NCI-H1417 (cell line): ENCODE data around the gene STK32C.
"Not testable (repeated sequence)": the region's sequence is repeated elsewhere in the genome, so short reads cannot be mapped to it uniquely, and the experiment has no call there.

Source experiments
- DNase-seq, 3 experiments: peaks; one replicate each; lab custom pipeline; 2025; lab: John Stamatoyannopoulos, UW

The STK32C gene

GRCh38 chr10:132169031-132169765 lies 138.6 kb downstream of the STK32C start:
- no peak for DNase-seq

- DNase-seq: no peak
Measured at GRCh38 chr10:132168571-132169030, 139.1 kb downstream of the STK32C start.

DNA sequence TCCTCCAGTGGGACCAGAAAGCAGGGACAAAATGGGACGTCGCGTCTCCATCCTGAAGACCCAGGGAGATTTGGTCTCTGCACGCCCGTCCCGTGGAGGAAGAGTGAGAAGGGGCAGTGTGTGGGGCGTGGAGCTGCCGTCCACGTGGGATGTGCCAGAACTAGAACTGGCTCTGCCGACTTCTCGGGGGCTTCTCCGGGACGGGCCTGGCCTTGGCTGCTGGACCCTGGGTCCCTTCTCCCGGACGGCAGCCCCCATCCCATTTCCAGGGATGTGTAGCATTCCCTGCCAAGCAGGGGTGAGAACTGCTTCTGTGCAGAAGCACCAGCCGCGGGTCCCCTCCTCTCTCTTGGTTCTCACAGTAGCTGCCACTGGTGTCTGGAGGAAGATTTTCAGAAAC lies 139.8 kb downstream of the STK32C start:
- no peak for DNase-seq

GRCh38 chr10:132167041-132167674 lies 140.6 kb downstream of the STK32C start:
- DNase-seq: no peak

DNA sequence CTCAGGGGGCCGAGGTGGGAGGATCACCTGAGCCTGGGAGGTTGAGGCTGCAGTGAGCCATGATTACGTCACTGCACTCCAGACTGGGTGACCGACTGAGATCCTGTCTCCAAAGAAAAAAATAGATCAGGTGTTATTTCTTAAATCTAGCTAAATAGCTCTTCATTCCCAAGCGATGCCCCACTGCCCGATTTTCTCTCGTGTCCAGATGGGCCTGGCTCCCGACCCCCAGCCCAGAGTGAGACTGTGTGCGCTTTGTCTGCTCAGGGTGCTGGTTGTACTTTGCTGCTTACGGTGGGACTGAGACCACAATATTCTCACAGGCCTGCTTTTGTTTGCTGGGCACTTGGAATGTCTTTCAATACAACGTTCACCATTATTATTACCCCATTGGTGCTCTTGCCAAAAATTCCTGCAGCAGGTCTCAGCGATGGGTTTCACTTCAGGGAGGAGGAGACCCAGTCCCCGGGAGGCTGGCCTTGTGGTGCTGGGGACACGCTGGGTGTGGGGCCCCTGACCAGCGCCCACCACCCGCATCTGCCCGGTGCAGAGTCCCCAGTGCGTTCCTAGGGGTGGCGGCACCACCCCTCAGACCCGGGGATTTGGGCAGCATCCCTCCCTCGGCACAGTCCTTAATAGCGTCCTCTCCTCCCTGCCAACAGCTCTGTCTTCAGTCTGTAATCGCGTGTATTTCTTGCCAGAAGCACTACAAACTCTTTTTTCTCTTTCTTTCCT lies 141.4 kb downstream of the STK32C start:
- no peak for DNase-seq

DNA sequence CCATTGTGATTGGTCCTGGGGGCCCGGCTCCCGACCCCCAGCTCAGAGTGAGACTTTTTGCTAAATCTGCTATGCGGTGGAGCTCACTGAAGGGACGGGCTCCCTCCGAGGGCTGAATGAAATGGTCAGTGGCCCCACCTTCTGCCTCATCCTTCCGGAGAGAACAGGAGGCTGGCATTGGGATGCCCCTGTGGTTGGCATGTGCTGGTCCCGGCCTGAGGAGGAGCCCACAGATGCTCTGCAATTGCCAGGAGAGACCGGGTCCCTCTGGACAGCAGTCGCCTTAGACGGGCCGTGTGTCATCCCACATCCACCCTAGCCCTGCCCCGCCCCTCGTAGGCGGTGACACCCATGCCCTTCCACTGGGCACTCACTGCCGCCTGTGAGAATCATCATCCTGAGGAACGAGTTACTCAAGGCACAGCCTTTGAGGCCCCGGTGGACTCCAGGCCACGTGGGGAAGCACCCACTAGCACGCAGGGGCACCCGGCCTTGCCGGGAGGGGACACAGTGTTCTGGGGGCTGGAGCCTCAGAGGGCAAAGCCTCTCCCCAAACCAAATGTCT lies 142.3 kb downstream of the STK32C start:
- DNase-seq: no peak

GRCh38 chr10:132164761-132165278 lies 142.9 kb downstream of the STK32C start:
- DNase-seq: peak in 1 of 3 experiments; percentile 19

DNA sequence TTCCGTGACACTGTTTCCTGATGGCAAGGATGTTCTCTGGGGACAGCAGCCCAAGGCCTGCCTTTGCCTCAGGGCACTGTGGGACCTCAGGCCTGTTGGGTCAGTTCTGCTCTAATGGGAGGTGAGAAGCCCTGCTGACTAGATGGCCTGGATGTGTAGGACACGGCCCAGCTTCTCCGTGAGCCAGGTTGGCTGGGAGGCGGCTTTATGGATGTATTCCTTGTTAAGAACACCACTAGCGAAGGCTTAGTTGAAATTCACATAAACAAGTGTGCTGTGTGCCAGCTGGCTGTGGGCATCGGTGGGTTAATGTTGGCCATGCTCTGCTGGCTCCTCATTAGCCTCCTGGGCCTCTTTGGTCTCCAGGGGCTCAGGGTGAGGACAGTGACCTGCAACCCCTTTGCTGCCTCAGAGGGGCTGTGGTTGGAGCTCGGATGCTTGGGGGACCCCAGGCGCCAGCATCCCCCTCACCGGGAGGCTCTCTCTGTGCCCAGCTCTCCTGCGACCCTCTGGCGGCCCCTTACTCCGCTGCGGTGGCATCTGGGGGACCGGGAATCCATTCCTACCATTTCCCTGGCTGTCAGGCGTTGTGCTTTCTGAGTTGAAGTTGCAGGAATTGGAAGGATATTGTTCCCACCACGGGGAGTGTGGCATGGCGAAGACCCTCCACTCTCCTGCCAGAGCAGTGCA lies 143.8 kb downstream of the STK32C start:
- DNase-seq: no peak

DNA sequence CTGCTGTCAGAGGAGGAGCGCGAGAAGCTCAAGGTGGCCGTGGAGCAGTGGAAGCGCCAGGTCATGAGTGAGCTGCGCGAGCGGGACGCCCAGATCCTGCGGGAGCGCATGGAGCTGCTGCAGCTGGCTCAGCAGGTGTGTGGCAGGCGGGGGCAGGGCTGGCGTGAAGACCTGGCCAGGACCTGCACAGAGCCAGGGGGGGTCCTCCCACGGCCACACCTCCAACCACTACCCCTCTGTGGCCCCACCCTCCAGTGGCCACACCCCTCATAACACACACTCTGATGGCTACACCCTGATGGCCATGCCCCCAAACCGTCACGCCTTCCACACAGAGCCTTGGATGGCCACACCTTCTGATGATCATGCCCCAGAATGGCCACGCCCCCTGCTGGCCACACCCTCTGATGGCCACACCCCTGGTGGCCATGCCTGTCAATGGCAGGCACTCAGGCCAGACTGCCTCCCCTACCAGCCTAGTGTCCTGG lies 144.4 kb downstream of the STK32C start:
- DNase-seq: peak; percentile 58 to 92 (median 80)

DNA sequence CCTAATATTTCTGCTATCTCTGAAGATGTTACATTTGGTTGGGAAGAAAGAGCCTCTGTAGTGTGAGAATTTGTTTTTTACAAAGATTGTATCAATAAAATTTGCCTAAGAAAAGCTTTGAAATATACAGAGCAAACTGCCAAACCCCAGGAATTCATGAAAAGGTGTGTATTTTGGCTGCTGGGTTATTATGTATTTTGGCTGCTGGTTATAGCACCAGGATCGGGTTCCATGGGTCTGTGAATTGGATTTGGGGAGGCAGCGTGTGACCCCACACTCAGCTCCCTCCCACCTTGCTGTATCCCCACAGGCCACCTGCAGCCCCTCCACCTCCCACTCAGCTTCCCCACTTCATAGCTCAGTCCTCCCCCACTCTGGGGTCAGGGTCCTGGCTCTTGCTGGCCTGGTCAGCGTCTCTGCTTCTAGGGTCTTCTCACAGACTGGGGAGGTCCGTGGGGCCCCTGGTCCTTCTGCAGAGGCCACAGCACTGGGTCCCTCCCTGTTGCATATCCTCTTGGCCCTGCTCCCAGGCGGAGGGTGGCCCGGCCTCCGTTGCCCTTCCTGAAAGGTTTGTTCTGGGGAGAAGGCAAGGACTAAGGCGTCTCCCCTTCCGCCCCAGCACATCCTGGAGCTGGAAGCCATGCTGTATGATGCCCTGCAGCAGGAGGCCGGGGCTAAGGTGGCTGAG lies 145.0 kb downstream of the STK32C start:
- no peak for DNase-seq

- peak; percentile 12 to 83 (median 44) for DNase-seq
Measured at GRCh38 chr10:132162021-132162531, 145.7 kb downstream of the STK32C start.

DNA sequence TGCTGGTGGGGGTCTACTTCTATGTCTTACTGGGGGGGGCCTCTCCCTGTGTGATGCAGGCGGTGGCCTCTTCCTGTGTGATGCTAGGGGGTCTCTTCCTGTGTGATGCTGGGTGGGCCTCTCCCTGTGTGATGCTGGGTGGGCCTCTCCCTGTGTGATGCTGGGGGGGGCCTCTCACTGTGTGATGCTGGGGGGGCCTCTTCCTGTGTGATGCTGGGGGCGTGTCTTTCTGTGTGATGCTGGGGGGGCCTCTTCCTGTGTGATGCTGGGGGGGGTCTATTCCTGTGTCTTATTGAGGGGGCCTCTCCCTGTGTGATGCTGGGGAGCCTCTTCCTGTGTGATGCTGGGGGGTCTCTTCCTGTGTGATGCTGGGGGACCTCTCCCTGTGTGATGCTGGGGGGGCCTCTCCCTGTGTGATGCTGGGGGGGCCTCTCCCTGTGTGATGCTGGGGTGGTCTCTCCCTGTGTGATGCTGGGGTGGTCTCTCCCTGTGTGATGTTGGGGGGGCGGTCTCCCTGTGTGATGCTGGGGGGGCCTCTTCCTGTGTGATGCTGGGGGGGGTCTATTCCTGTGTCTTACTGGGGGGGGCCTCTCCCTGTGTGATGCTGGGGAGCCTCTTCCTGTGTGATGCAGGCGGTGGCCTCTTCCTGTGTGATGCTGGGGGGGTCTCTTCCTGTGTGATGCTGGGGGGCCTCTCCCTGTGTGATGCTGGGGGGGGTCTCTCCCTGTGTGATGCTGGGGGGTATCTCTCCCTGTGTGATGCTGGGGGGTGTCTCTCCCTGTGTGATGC lies 146.7 kb downstream of the STK32C start:
- DNase-seq: not testable (repeated sequence)

- DNase-seq: not testable (repeated sequence)
Measured at GRCh38 chr10:132160231-132160630, 147.5 kb downstream of the STK32C start.

- peak in 2 of 3 experiments; percentile 7 to 14 for DNase-seq
Measured at GRCh38 chr10:132159302-132160230, 148.2 kb downstream of the STK32C start.

DNA sequence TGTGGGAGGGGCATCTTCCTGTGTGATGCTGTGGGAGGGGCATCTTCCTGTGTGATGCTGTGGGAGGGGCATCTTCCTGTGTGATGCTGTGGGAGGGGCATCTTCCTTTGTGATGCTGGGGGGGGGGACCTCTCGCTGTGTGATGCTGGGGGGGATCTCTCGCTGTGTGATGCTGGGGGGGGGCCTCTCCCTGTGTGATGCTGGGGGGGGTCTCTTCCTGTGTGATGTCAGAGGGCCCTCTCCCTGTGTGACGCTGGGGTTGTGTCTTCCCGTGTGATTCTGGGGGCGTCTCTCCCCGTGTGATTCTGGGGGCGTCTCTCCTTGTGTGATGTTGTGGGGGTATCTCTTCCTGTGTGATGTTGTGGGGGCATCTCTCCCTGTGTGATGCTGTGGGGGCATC lies 148.9 kb downstream of the STK32C start:
- DNase-seq: peak in 2 of 3 experiments; percentile 6 to 23

GRCh38 chr10:132158122-132158741 lies 149.5 kb downstream of the STK32C start:
- peak in 2 of 3 experiments; percentile 3 to 29 for DNase-seq
